GM21367 (cell line): ENCODE results near the gene ECHS1.

ENCODE experiments used
- ATAC-seq: cut with Tn5 transposase; IDR thresholded peaks from one replicate; pipeline ENCODE4 v1.9.1; 2021; ENCODE audit not compliant: unreplicated experiment

Gene ECHS1

GRCh38 chr10:133343558-133343957 is 29.6 kb downstream of the ECHS1 start:
- no peak for ATAC-seq

GRCh38 chr10:133342942-133343341 is 30.2 kb downstream of the ECHS1 start:
- ATAC-seq = no peak

- ATAC-seq = no peak
Measured at GRCh38 chr10:133341983-133342382, 31.2 kb downstream of the ECHS1 start.

GRCh38 chr10:133339708-133340380 is 33.3 kb downstream of the ECHS1 start:
- ATAC-seq = no peak

GRCh38 chr10:133338080-133339071 is 34.8 kb downstream of the ECHS1 start:
- ATAC-seq = no peak

GRCh38 chr10:133337370-133337725 is 35.8 kb downstream of the ECHS1 start:
- ATAC-seq = no peak

GRCh38 chr10:133336577-133337369 is 36.4 kb downstream of the ECHS1 start, which contains the start of gene CALY:
CALY (minus strand) TSS chr10:133336896; CDS start chr10:133328989, 7,907 bp downstream.
- ATAC-seq = no peak

GRCh38 chr10:133336118-133336576 is 37.0 kb downstream of the ECHS1 start:
- ATAC-seq = no peak

GRCh38 chr10:133335246-133336117 is 37.7 kb downstream of the ECHS1 start:
- no peak for ATAC-seq

- ATAC-seq = no peak
Measured at GRCh38 chr10:133334503-133335245, 38.5 kb downstream of the ECHS1 start.

GRCh38 chr10:133332936-133333699 is 40.0 kb downstream of the ECHS1 start:
- ATAC-seq = no peak

- ATAC-seq = peak; percentile 88
Measured at GRCh38 chr10:133329491-133330202, 43.5 kb downstream of the ECHS1 start.

GRCh38 chr10:133328358-133329343 is 44.5 kb downstream of the ECHS1 start:
- no peak for ATAC-seq

GRCh38 chr10:133327651-133328357 is 45.4 kb downstream of the ECHS1 start:
- ATAC-seq = no peak

- no peak for ATAC-seq
Measured at GRCh38 chr10:133326745-133327650, 46.2 kb downstream of the ECHS1 start.
